Neural cell (in vitro differentiated cells): ENCODE data around the gene B4GALT5. TPM values are rescaled to one million over a fixed set of nuclear protein-coding genes. Genes with fewer than 3 reads are reported as not detected.
"Not testable (repeated sequence)": the region's sequence is repeated elsewhere in the genome, so short reads cannot be mapped to it uniquely, and the experiment has no call there.

Experiments used
- H2AFZ ChIP-seq: fragments of 200-600, 300-800 bp; sonication (generic), shearing (Covaris generic); 2 replicates; pipeline ENCODE4 v1.6.0; 2014; ENCODE audit warnings: low read depth, mild to moderate bottlenecking, antibody characterized with exemption, low read length, moderate library complexity
- H3F3A ChIP-seq: fragments of 200-600 bp; shearing (Covaris generic); 2 replicates; pipeline ENCODE4 v1.6.1; 2016; ENCODE audit warnings: mild to moderate bottlenecking, moderate library complexity, mixed read lengths, antibody characterized with exemption, low read length; ENCODE audit not compliant: insufficient read depth, poor library complexity, severe bottlenecking
- H3K27ac ChIP-seq: fragments of 200-600, 300-800 bp; sonication (generic), shearing (Covaris generic); 2 replicates; pipeline ENCODE4 v1.5.1; 2014; ENCODE audit warnings: mild to moderate bottlenecking, low read length, moderate library complexity
- H3K27me3 ChIP-seq: fragments of 300-800, 200-600 bp; sonication (generic), shearing (Covaris generic); 2 replicates; pipeline ENCODE4 v1.6.0; 2014; ENCODE audit warnings: mild to moderate bottlenecking, low read depth, low read length, moderate library complexity; ENCODE audit not compliant: insufficient read depth
- H3K36me3 ChIP-seq: fragments of 300-800, 200-600 bp; sonication (generic), shearing (Covaris generic); 2 replicates; pipeline ENCODE4 v1.5.1; 2014; ENCODE audit warnings: mild to moderate bottlenecking, antibody characterized with exemption, low read length, moderate library complexity; ENCODE audit not compliant: insufficient read depth
- H3K4me2 ChIP-seq: fragments of 300-800, 200-600 bp; sonication (generic), shearing (Covaris generic); 2 replicates; pipeline ENCODE4 v1.6.0; 2014; ENCODE audit warnings: mild to moderate bottlenecking, low read length
- H3K4me3 ChIP-seq: fragments of 300-800, 200-600 bp; sonication (generic), shearing (Covaris generic); 2 replicates; pipeline ENCODE4 v1.5.1; 2014; ENCODE audit warnings: mild to moderate bottlenecking, low read length, moderate library complexity
- H3K79me2 ChIP-seq: fragments of 200-600 bp; shearing (Covaris generic); replicated peaks from 2 replicates; pipeline ENCODE4 v1.6.0; 2014; ENCODE audit warnings: mild to moderate bottlenecking, low read length, moderate library complexity; ENCODE audit not compliant: insufficient read depth
- H3K9ac ChIP-seq: fragments of 300-800, 200-600 bp; sonication (generic), shearing (Covaris generic); 2 replicates; pipeline ENCODE4 v1.6.1; 2016; ENCODE audit warnings: mild to moderate bottlenecking, low read length, mixed read lengths
- H3K9me2 ChIP-seq: fragments of 200-600 bp; shearing (Covaris generic); 2 replicates; pipeline ENCODE4 v1.6.1; 2016; ENCODE audit warnings: mild to moderate bottlenecking, low read length, mixed read lengths; ENCODE audit not compliant: insufficient read depth
- H3K9me3 ChIP-seq: fragments of 200-600, 300-800 bp; sonication (generic), shearing (Covaris generic); 2 replicates; pipeline ENCODE4 v1.6.1; 2016; ENCODE audit warnings: mild to moderate bottlenecking, mixed run types, low read length, moderate library complexity, mixed read lengths
- H4K20me1 ChIP-seq: fragments of 200-600 bp; shearing (Covaris generic); 2 replicates; pipeline ENCODE4 v1.6.1; 2016; ENCODE audit warnings: mild to moderate bottlenecking, mixed run types; ENCODE audit not compliant: insufficient read depth
- EP300 ChIP-seq: fragments of 450-650 bp; conservative IDR thresholded peaks from 2 replicates; pipeline ENCODE4 v1.6.1; 2014; ENCODE audit warnings: antibody characterized with exemption, mild to moderate bottlenecking, moderate library complexity; ENCODE audit not compliant: poor library complexity, severe bottlenecking
- EZH2 ChIP-seq: fragments of 200-600, 300-800 bp; shearing (Covaris generic), sonication (generic); IDR thresholded peaks from 2 replicates; pipeline ENCODE4 v1.6.1; 2014; ENCODE audit warnings: antibody characterized with exemption, low read length, borderline replicate concordance, mild to moderate bottlenecking; ENCODE audit not compliant: insufficient read depth, poor library complexity, severe bottlenecking
- MXI1 ChIP-seq: fragments of 450-650 bp; conservative IDR thresholded peaks from 2 replicates; pipeline ENCODE4 v1.6.1; 2014; ENCODE audit warnings: antibody characterized with exemption, mild to moderate bottlenecking; ENCODE audit not compliant: poor library complexity, severe bottlenecking
- POLR2AphosphoS5 ChIP-seq: IDR thresholded peaks from 2 replicates; pipeline ENCODE4 v1.6.1; 2012
- RAD21 ChIP-seq: fragments of 450-650 bp; conservative IDR thresholded peaks from 2 replicates; pipeline ENCODE4 v1.6.1; 2014; ENCODE audit warnings: antibody characterized with exemption, mild to moderate bottlenecking, moderate library complexity
- SMC3 ChIP-seq: fragments of 450-650 bp; conservative IDR thresholded peaks from 2 replicates; pipeline ENCODE4 v1.6.1; 2014; ENCODE audit warnings: antibody characterized with exemption, mild to moderate bottlenecking, moderate library complexity; ENCODE audit not compliant: poor library complexity
- TAF1 ChIP-seq: IDR thresholded peaks from 2 replicates; pipeline ENCODE4 v1.6.1; 2012; ENCODE audit warnings: low read depth
- polyA plus RNA-seq: library from polyadenylated mRNA; depleted of rRNA; stranded (reverse); fragments of >200 nt; gene quantifications from 2 replicates; pipeline ENCODE4 v1.2.3, GENCODE V29; 2014
- TF ChIP-seq, protein P1 (sequence below): fragments of 450-650 bp; IDR thresholded peaks from 2 replicates; pipeline ENCODE4 v1.5.1; 2014; ENCODE audit warnings: antibody characterized with exemption, mild to moderate bottlenecking, moderate library complexity; ENCODE audit not compliant: poor library complexity, severe bottlenecking
- TF ChIP-seq, protein P2 (sequence below): IDR thresholded peaks from 2 replicates; pipeline ENCODE4 v1.6.1; 2012; ENCODE audit warnings: borderline replicate concordance

The B4GALT5 gene
- polyA plus RNA-seq, 1 donor from 2014 or later = 34.7 TPM

DNA sequence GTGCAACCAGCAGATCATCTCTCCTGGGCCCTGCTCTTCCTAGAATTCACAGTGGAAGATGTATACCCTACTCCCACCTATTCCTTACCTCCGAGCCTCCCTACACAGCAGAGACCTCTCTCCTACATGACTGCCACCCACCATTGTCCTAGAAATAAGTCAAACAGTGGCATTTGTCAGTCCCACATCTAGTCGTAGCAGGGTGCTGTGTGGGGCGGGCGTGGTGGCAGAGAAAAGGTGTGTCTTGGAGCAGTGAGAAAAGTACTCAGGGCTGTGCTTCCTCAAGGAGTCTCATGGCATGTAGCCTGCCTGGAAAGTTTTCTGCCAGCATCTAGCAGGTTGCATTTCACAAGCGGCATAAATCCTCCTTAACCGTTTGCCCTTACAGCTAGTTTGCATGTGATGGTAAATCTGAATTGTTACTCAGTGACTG, 86.3 kb downstream of the B4GALT5 start:
- H3K9me3 ChIP-seq = peaks cover 4% of the 10 kb centered on the region
- H3K9ac ChIP-seq = no peak overlapping the region
- no peak overlapping the region for H2AFZ ChIP-seq
- H3K27me3 ChIP-seq = no peaks in the 10 kb centered on the region
- H3K9me2 ChIP-seq = no peaks in the 10 kb centered on the region
- no peak overlapping the region for H3K27ac ChIP-seq
- TF ChIP-seq RAD21 = no peak
- TF ChIP-seq EP300 = no peak
- no peak for TF ChIP-seq TAF1
- TF ChIP-seq SMC3 = no peak
- TF ChIP-seq, protein P1, sequence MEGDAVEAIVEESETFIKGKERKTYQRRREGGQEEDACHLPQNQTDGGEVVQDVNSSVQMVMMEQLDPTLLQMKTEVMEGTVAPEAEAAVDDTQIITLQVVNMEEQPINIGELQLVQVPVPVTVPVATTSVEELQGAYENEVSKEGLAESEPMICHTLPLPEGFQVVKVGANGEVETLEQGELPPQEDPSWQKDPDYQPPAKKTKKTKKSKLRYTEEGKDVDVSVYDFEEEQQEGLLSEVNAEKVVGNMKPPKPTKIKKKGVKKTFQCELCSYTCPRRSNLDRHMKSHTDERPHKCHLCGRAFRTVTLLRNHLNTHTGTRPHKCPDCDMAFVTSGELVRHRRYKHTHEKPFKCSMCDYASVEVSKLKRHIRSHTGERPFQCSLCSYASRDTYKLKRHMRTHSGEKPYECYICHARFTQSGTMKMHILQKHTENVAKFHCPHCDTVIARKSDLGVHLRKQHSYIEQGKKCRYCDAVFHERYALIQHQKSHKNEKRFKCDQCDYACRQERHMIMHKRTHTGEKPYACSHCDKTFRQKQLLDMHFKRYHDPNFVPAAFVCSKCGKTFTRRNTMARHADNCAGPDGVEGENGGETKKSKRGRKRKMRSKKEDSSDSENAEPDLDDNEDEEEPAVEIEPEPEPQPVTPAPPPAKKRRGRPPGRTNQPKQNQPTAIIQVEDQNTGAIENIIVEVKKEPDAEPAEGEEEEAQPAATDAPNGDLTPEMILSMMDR = no peak
- no peak for TF ChIP-seq EZH2
- TF ChIP-seq, protein P2, sequence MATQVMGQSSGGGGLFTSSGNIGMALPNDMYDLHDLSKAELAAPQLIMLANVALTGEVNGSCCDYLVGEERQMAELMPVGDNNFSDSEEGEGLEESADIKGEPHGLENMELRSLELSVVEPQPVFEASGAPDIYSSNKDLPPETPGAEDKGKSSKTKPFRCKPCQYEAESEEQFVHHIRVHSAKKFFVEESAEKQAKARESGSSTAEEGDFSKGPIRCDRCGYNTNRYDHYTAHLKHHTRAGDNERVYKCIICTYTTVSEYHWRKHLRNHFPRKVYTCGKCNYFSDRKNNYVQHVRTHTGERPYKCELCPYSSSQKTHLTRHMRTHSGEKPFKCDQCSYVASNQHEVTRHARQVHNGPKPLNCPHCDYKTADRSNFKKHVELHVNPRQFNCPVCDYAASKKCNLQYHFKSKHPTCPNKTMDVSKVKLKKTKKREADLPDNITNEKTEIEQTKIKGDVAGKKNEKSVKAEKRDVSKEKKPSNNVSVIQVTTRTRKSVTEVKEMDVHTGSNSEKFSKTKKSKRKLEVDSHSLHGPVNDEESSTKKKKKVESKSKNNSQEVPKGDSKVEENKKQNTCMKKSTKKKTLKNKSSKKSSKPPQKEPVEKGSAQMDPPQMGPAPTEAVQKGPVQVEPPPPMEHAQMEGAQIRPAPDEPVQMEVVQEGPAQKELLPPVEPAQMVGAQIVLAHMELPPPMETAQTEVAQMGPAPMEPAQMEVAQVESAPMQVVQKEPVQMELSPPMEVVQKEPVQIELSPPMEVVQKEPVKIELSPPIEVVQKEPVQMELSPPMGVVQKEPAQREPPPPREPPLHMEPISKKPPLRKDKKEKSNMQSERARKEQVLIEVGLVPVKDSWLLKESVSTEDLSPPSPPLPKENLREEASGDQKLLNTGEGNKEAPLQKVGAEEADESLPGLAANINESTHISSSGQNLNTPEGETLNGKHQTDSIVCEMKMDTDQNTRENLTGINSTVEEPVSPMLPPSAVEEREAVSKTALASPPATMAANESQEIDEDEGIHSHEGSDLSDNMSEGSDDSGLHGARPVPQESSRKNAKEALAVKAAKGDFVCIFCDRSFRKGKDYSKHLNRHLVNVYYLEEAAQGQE = no peak
- no peak for TF ChIP-seq MXI1
- TF ChIP-seq POLR2AphosphoS5 = no peak
- H3F3A ChIP-seq = no peaks in the 10 kb centered on the region
- H3K36me3 ChIP-seq = no peaks in the 10 kb centered on the region
- H4K20me1 ChIP-seq = no peaks in the 10 kb centered on the region
- no peak overlapping the region for H3K4me3 ChIP-seq
- no peak overlapping the region for H3K4me2 ChIP-seq
- no peaks in the 10 kb centered on the region for H3K79me2 ChIP-seq

DNA sequence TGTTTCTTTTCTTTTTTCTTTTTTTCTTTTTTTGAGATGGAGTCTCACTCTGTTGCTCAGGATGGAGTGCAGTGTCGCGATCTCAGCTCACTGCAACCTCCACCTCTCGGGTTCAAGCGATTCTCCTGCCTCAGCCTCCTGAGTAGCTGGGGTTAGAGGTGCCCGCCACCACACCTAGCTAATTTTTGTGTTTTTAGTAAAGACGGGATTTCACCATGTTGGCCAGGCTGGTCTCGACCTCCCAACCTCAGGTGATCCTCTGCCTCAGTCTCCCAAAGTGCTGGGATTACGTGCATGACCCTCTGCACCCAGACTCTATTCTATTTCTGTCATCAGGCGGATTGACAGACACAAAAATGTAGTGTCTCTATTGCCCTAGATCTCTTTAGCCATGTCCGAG, 88.7 kb downstream of the B4GALT5 start:
- not testable (repeated sequence) for H2AFZ ChIP-seq, H4K20me1 ChIP-seq, H3K4me2 ChIP-seq, H3K27me3 ChIP-seq, H3K9me3 ChIP-seq, H3K9me2 ChIP-seq, H3F3A ChIP-seq, H3K27ac ChIP-seq, H3K36me3 ChIP-seq, H3K9ac ChIP-seq, H3K79me2 ChIP-seq, H3K4me3 ChIP-seq

DNA sequence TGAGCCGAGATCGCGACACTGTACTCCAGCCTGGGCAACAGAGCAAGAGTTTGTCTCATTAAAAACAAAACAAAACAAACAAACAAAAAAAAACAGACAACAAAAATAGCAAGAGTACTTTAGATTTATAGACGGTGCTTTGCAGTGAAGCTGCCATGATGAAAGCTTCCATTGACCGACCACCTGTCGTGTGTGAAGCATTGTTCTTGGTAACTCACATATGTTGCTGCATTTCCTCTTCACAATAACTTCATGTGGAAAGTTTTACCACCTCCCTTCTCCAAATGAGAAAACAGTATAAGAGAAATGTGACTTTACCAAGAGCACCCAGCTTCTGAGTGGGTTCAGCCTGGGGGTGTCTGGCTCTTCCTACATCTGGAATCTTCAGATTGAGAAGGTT, 89.4 kb downstream of the B4GALT5 start:
- no peak overlapping the region for H2AFZ ChIP-seq
- TF ChIP-seq, protein P2 = no peak
- TF ChIP-seq MXI1 (no peak), TAF1 (no peak), POLR2AphosphoS5 (no peak), RAD21 (no peak), EP300 (no peak), EZH2 (no peak), SMC3 (no peak)
- TF ChIP-seq, protein P1 = no peak

More for the DNA sequence above, 89.4 kb downstream of the B4GALT5 start:
- H3K4me3 ChIP-seq = no peak overlapping the region
- no peak overlapping the region for H3K27ac ChIP-seq
- no peaks in the 10 kb centered on the region for H3K79me2 ChIP-seq
- H4K20me1 ChIP-seq = no peaks in the 10 kb centered on the region
- H3F3A ChIP-seq = no peaks in the 10 kb centered on the region
- H3K9me3 ChIP-seq = peaks cover 4% of the 10 kb centered on the region
- no peaks in the 10 kb centered on the region for H3K27me3 ChIP-seq
- no peak overlapping the region for H3K9ac ChIP-seq
- H3K36me3 ChIP-seq = no peaks in the 10 kb centered on the region
- H3K9me2 ChIP-seq = no peaks in the 10 kb centered on the region
- H3K4me2 ChIP-seq = no peak overlapping the region
